Vagina (tissue), 2 donors: ENCODE measurements around the gene ITPRIP.

Source experiments
- CTCF ChIP-seq, 3 experiments: fragments of 450-650 bp in 2 of 3; fragments of 200-600 bp in 1 of 3; sonication (generic) in 1 of 3; IDR thresholded peaks; one replicate each; pipeline ENCODE4 v1.5.1; 2017 to 2019; ENCODE audit warnings: antibody characterized with exemption in 3 of 3, mild to moderate bottlenecking in 2 of 3, moderate library complexity in 2 of 3
- POLR2A ChIP-seq, 2 donors: fragments of 450-650 bp; IDR thresholded peaks; one replicate each; pipeline ENCODE4 v1.6.1; 2017; ENCODE audit warnings: antibody characterized with exemption in 2 of 2, mild to moderate bottlenecking in 2 of 2, moderate library complexity in 2 of 2
- POLR2AphosphoS5 ChIP-seq, 2 donors: sonication (generic); formaldehyde crosslinking; IDR thresholded peaks; one replicate each; pipeline ENCODE4 v1.9.0; 2017; ENCODE audit warnings: antibody characterized with exemption in 2 of 2, mild to moderate bottlenecking in 2 of 2, low read depth in 1 of 2; ENCODE audit not compliant: insufficient read depth in 1 of 2

- TF ChIP-seq CTCF (IDR thresholded peaks at IDR 0.05) (no peak), POLR2A (IDR thresholded peaks at IDR 0.05) (no peak), POLR2AphosphoS5 (IDR thresholded peaks at IDR 0.05; ENCODE audit: insufficient read depth in 1 of 2, low read depth in 1 of 2) (no peak)
Measured at GRCh38 chr10:104351919-104352318, 13.7 kb upstream of the ITPRIP start.
